ENCODE measurements around the gene HHIPL1. TPM values are rescaled to one million over a fixed set of nuclear protein-coding genes. Genes with fewer than 3 reads are reported as not detected.

HHIPL1 gene
- total and polyA plus RNA-seq, 2 donors (not counting 3 experiments of a cell fraction or from before 2014, with no cell fraction given), result 1.3 to 2.1 TPM

- no peak for FAIRE-seq
- CTCF ChIA-PET, result no interaction called here
- H3K9me1 ChIP-seq (replicated peaks; ENCODE audit: control insufficient read depth, extremely low read depth, insufficient read depth, low read length), result no peaks in the 10 kb centered on the region
- no peak for DNase-seq (ENCODE audit: low read depth, low spot score)
- POLR2A ChIA-PET, result no interaction called here
- H3K4me3 ChIP-seq (replicated peaks in 1 of 3; ENCODE audit: insufficient read depth in 1 of 3, low read depth in 1 of 3, low read length in 3 of 3), result no peak overlapping the region
- peaks cover 10 to 15% of the 10 kb centered on the region in 2 experiments for H3K27me3 ChIP-seq (ENCODE audit: control insufficient read depth in 2 of 2, insufficient read depth in 2 of 2, low read length in 2 of 2)
- H3K27ac ChIP-seq (ENCODE audit: insufficient read depth, low read depth, low read length), result no peak overlapping the region
- BruUV-seq (replicated peaks), result no TSS peak
- dilution Hi-C loops (cut with MboI; ENCODE audit: extremely low pct_ligation_motif_present, low sequenced_read_pairs) (no loop called here), intact Hi-C loops (cut with micrococcal nuclease) (no loop called here)
- H3K4me1 ChIP-seq (ENCODE audit: control insufficient read depth, extremely low read depth, insufficient read depth, low read length), result no peaks in the 10 kb centered on the region
- TF ChIP-seq POLR2AphosphoS5 (IDR thresholded peaks at IDR 0.05; ENCODE audit: insufficient read depth, low read depth, low read length) (no peak), GATA2 (IDR thresholded peaks at IDR 0.05; ENCODE audit: insufficient read depth, insufficient read length, low read depth, low read length) (no peak), MYC (IDR thresholded peaks at IDR 0.05; ENCODE audit: low read depth, low read length) (no peak), CTCF (IDR thresholded peaks at IDR 0.05; ENCODE audit: extremely low read depth in 1 of 2, insufficient read depth in 1 of 2, low read depth in 1 of 2, low read length in 2 of 2) (no peak), EZH2 (IDR thresholded peaks at IDR 0.05; ENCODE audit: borderline replicate concordance, low read depth, low read length, severe bottlenecking) (no peak)
- no peaks in the 10 kb centered on the region for H3K36me3 ChIP-seq (ENCODE audit: control insufficient read depth in 2 of 2, extremely low read depth in 1 of 2, insufficient read depth in 2 of 2, low read length in 2 of 2)
- H3K9ac ChIP-seq (replicated peaks; ENCODE audit: extremely low read depth, insufficient read depth, low read length), result no peak overlapping the region
- no peaks in the 10 kb centered on the region for H4K20me1 ChIP-seq (replicated peaks; ENCODE audit: control insufficient read depth, extremely low read depth, insufficient read depth, low read length)
- H3K79me2 ChIP-seq (ENCODE audit: control insufficient read depth, insufficient read depth, low read length), result no peaks in the 10 kb centered on the region
- no peak overlapping the region for H3K4me2 ChIP-seq (ENCODE audit: insufficient read depth, low read length)
- H3K9me3 ChIP-seq (replicated peaks; ENCODE audit: control insufficient read depth, insufficient read depth, low read length), result no peaks in the 10 kb centered on the region
- no peak overlapping the region for H2AFZ ChIP-seq (ENCODE audit: low read depth, low read length)
Measured at GRCh38 chr14:99673305-99674063, 28.6 kb downstream of the HHIPL1 start.

Measured in endothelial cell of umbilical vein (primary cell).